Germinal center (tissue), 1 donor: ENCODE measurements around the gene OR9G1.
"Not testable (repeated sequence)": the region's sequence is repeated elsewhere in the genome, so short reads cannot be mapped to it uniquely, and the experiment has no call there.

ENCODE experiments used
- DNase-seq: peaks from one replicate; pipeline ENCODE4 v3.0.0; 2012; ENCODE audit warnings: mixed read lengths, low spot score

OR9G1 gene, protein sequence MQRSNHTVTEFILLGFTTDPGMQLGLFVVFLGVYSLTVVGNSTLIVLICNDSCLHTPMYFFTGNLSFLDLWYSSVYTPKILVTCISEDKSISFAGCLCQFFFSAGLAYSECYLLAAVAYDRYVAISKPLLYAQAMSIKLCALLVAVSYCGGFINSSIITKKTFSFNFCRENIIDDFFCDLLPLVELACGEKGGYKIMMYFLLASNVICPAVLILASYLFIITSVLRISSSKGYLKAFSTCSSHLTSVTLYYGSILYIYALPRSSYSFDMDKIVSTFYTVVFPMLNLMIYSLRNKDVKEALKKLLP

DNA sequence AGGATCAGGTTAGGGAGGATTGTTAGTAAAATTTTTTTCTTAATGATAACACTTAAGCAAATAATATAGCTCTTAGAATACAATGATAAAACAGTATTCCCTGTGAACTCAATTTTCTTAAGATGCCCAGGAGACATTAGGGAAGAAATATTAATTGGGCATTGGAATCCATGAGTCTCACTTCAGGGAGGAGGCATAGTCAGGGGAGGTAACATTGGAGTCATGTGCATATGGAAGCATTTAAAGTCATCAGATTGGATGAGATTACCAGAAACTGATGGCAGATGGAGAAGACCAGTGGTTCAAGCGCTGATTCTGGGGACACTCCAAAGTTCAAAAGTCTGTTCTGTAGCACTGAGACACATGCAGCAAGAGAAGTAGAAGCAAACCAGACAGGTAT is at the start of gene OR9G1:
OR9G1 (plus strand) TSS at position 301 of the 400 bp plus-strand sequence. CDS start 1,293 bp downstream, outside the sequence.
- no peak for DNase-seq

- DNase-seq: no peak
Observed at GRCh38 chr11:56659755-56660154, 39.1 kb upstream of the OR9G1 start.

DNA sequence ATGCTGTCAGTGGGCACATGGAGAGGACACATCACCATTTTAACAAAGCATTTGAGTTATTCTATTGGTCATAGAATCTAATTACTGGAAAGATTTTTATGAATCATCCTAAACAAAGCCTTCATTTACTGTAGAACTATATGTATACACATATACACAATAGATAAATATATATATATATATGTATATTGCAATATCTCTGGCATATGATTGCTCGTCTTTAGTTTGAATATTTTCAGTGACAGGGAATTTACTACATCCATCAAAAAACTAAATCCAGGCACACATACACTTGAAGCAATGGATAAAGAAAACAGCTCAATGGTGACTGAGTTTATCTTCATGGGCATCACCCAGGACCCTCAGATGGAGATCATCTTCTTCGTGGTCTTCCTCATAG is 35.5 kb upstream of the OR9G1 start, which contains the start of gene OR5AR1:
OR5AR1 (plus strand) TSS at position 301 of the 400 bp plus-strand sequence; CDS start at position 301, 0 bp downstream.
- no peak for DNase-seq

DNA sequence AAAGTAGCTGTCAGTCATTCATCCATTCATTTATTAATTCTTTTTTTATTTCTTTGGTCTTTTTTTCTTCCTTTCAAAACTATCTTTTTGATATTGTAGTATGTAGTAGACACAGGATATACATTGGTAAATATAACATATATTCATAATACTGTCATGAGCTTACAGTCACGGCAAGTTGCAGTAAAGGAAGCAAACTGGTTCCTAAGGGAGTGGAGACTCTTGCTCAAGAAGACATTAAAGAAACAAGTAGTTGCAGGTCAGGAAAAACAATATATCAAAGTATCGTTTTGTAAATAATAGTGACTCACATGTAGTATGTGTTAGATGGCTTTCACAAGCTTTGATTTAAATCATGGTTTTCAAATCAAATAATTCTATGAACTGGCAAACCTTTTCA is 27.9 kb upstream of the OR9G1 start:
- DNase-seq: no peak

DNA sequence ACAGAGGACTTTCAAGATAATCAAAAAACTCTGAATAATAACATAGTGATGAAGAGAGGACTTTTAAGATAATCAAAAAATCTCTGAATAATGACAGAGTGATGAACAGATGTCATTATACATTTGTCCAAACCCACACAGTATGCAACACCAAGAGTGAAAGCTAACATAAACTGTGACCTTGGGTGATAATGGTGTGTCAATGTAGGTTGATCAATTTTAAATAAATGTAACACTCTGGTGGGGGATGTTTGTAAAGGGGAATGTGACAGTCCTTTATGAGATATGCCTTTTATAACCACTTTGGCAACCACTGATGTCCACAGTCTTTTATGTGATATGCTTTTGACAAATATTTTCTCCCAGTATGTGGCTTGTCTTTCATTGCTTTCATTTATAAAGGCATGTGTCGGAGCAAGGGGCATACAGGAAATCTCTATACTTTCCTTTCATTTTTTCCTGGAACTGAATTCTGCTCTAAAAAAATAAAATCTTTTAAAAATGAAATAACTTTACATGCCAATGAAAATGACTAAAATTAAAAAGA is 10.3 kb upstream of the OR9G1 start:
- no peak for DNase-seq

DNA sequence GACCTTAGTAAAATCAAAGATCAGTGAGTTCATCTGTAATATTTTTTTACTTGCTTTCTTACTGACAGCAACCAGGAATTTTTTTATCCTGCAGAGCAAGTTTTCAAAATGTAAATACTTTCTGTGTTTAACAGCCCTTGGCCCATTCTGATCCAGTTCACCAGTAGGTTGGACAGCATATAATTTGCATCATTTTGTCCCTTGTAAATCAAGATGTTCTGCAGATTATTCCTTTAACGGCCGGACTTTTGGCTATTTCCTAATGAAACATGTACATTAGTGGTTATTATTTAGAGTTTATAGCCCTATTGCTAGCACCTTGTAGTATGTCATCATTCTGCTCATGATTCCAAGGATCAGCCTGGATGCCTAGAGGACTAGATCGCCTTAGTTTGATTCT is 7.7 kb upstream of the OR9G1 start:
- not testable (repeated sequence) for DNase-seq

- DNase-seq: no peak
Observed at GRCh38 chr11:56693428-56693827, 5.5 kb upstream of the OR9G1 start.

- DNase-seq: no peak
Observed at GRCh38 chr11:56700242-56700913, 1.5 kb downstream of the OR9G1 start.

DNA sequence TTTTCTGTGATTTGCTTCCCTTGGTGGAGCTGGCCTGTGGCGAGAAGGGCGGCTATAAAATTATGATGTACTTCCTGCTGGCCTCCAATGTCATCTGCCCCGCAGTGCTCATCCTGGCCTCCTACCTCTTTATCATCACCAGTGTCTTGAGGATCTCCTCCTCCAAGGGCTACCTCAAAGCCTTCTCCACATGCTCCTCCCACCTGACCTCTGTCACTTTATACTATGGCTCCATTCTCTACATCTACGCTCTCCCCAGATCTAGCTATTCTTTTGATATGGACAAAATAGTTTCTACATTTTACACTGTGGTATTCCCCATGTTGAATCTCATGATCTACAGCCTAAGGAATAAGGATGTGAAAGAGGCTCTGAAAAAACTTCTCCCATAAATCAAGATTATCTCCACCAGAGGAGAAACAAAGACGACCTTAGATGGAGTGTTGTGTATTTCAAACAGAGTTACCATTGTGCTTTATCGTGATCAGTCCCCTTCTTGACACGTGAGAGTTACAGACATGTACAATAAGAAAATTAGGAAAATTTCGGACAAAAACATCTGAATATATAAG is 2.1 kb downstream of the OR9G1 start:
- no peak for DNase-seq

- DNase-seq: no peak
Observed at GRCh38 chr11:56705784-56706396, 7.0 kb downstream of the OR9G1 start.

- DNase-seq: no peak
Observed at GRCh38 chr11:56706486-56706885, 7.6 kb downstream of the OR9G1 start.

GRCh38 chr11:56714206-56714605 is 15.3 kb downstream of the OR9G1 start:
- DNase-seq: no peak

- no peak for DNase-seq
Observed at GRCh38 chr11:56716379-56716854, 17.5 kb downstream of the OR9G1 start.

GRCh38 chr11:56720513-56720912 is 21.6 kb downstream of the OR9G1 start:
- DNase-seq: no peak

GRCh38 chr11:56740107-56740506 is 41.2 kb downstream of the OR9G1 start:
- no peak for DNase-seq

DNA sequence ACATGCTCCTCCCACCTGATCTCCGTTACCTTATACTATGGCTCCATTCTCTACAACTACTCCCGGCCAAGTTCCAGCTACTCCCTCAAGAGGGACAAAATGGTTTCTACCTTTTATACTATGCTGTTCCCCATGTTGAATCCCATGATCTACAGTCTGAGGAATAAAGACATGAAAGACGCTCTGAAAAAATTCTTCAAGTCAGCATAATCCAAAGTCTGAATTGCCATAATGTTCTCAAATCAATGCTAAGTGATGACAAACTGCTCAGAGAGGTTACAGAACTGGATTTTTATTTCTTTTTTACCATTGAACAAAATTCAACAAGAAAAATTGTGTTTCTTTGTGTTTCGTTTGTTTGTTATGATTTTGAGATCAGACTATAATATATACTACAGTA is 42.0 kb downstream of the OR9G1 start:
- DNase-seq: no peak

GRCh38 chr11:56748597-56748996 is 49.7 kb downstream of the OR9G1 start, which contains the start of gene OR9G4:
TSS of gene OR9G4 (minus strand) at chr11:56748697. CDS start at chr11:56743766, 4,931 bp downstream.
- DNase-seq: no peak

DNA sequence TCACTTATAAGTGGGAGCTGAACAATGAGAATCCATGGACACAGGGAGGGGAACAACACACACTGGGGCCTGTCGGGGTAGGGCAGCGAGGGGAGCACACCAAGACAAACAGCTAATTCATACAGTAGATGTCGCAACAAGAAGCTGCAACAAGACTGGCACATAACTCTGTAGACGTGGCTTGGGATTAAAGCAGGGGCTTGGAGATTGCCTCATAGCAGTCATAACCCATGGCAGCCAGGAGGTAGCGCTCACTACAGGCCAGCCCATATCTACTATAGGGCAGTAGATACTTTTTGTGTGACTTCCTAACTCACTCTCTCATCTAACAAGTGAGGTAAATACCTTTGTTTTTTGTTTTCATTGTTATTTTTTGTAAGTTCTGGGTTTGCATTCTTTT is 51.3 kb downstream of the OR9G1 start:
- no peak for DNase-seq

DNA sequence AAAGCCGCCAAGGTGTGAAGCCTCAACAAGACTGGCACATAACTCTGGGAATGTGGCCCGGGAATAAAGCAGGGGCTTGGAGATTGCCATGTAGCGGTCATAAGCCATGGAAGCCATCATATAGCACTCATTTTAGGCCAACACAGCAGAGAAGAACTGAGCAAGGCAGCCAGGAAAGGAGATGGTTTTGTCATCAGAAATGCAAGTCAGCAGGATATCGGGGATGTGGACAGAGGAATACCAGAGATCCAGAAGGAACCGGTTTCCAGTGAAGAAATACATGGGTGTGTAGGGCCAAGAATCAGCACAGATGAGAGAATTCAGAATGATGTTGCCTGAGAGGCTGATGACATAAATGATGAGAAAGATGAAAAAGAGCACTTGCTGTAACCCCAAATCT is 52.6 kb downstream of the OR9G1 start:
- DNase-seq: no peak
